Lower leg skin (tissue), 4 donors: ENCODE data around the gene LYAR. TPM values are rescaled to one million over a fixed set of nuclear protein-coding genes. Genes with fewer than 3 reads are reported as not detected.
"Not testable (repeated sequence)": the region's sequence is repeated elsewhere in the genome, so short reads cannot be mapped to it uniquely, and the experiment has no call there.

Experiments
- DNase-seq, 2 donors: peaks; one replicate each; pipeline ENCODE4 v3.0.0-alpha.2; 2019; ENCODE audit warnings: low spot score in 2 of 2
- H3K4me3 ChIP-seq: fragments of 200-600 bp; sonication (generic); 2 replicates; pipeline ENCODE4 v1.5.1; 2017; ENCODE audit warnings: mild to moderate bottlenecking, low read depth; ENCODE audit not compliant: poor library complexity, severe bottlenecking
- CTCF ChIP-seq, 3 donors: fragments of 450-650 bp; IDR thresholded peaks; one replicate each; pipeline ENCODE4 v1.5.1; 2016; ENCODE audit warnings: antibody characterized with exemption in 3 of 3, mild to moderate bottlenecking in 3 of 3, moderate library complexity in 2 of 3
- POLR2A ChIP-seq, 2 donors: fragments of 450-650 bp; IDR thresholded peaks; one replicate each; pipeline ENCODE4 v1.6.1; 2016 to 2017; ENCODE audit warnings: antibody characterized with exemption in 2 of 2, mild to moderate bottlenecking in 1 of 2, moderate library complexity in 1 of 2
- WGBS, 2 donors: methylation state at CpG; one replicate each; pipeline ENCODE4 v1.1.5; 2018; 5-methylcytosine and 5-hydroxymethylcytosine counted together
- intact Hi-C: fragments of 100-400 bp; cut with DNase I; formaldehyde crosslinking; loops from one replicate; pipeline ENCODE4 v1.15.0; 2023; ENCODE audit warnings: low total_unique reads
- total RNA-seq, 4 donors: library from RNA; depleted of rRNA; stranded (reverse); fragments of >200 nt; gene quantifications; one replicate each; pipeline ENCODE4 v1.1.0, GENCODE V29; 2016

The LYAR gene
- total RNA-seq, 4 donors from 2014 or later, result 5.9 to 13.2 (median 10.0) TPM

DNA sequence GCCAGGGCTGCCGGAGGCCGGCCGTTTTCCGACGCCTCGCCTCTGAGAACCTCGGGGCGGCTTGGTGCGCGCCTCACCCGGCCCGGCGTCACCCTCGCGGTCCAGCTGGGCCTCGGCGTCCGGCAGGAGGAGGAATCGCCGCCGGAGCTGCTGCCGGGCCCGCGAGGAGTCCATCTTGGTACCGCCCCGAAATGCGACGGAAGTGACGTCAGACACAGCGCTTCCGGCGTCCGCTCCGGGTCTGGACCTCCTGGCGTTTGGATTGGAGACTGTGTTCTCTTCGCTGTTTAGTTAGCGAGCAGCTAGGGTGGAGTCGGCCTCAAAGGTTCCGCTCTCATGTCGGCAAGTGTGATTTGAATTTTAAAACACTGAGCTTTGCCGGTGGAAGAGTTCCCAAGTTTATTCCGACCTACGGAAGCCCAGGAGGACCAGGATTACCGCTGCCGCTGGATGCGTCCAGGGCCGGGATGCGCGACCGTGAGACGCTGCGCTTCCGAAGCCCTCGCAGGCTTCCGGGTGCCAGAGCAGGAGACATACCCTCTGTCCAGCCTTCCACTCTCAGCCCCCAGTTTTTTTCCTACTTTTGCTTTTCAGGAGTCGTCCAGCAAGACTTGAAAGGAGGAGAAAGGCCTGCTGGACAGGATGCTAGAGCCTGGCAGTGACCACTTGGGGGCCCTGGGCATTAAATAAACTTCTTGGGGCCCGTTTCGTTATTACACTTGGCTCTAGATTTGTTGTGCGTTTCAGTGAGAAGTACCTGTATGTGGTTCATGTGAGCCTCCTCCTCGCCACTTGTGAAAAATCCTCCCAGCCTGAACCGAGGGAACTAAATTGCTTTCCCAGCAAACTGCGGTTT is 41.7 kb downstream of the LYAR start, which contains the start of gene TMEM128:
TSS of gene TMEM128 (minus strand) at position 195 of the 856 bp plus-strand sequence. CDS start at position 174, 21 bp downstream.
- no peak for TF ChIP-seq CTCF (IDR thresholded peaks at IDR 0.05)
- peak in 1 of 2 donors; percentile 43 for TF ChIP-seq POLR2A (IDR thresholded peaks at IDR 0.05)
- intact Hi-C loops, result no loop called here
- H3K4me3 ChIP-seq, result peak within 1 kb of the TSS; percentile 79
- peak; percentile 92 to 98 for DNase-seq
- 1 to 2% methylated on average over 43 to 61 of the region's 62 CpGs for WGBS, 2 donors

DNA sequence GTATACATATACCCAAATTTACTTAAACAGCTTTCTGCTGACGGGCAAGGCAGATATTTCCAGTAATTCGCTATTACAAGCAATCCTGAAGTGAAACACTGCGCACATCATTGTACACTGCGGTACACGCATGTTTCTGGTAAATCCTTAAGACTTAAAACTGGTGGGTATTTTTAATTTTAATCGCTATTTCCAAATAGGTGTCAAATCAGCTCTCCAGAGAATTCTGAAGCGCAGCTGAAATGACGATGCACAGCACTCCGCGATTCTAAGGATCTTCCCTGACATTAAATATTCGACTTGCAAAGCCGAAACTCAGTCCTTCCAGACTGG is 42.3 kb downstream of the LYAR start:
- WGBS, 2 donors, result 0 to 1% methylated on average over 12 of the region's 12 CpGs
- peak overlapping the region; percentile 79 for H3K4me3 ChIP-seq
- no peak for DNase-seq
- intact Hi-C loops, result no loop called here
- TF ChIP-seq POLR2A (IDR thresholded peaks at IDR 0.05) (no peak), CTCF (IDR thresholded peaks at IDR 0.05) (no peak)

- DNase-seq, result no peak
- H3K4me3 ChIP-seq, result no peak overlapping the region
- WGBS, 2 donors, result 97 to 100% methylated on average over 1 of the region's 1 CpG
- TF ChIP-seq POLR2A (IDR thresholded peaks at IDR 0.05), result no peak
- TF ChIP-seq CTCF (IDR thresholded peaks at IDR 0.05), result no peak
- intact Hi-C loops, result no loop called here
Measured at GRCh38 chr4:4245172-4245571, 44.8 kb downstream of the LYAR start.

GRCh38 chr4:4239551-4239950 is 50.4 kb downstream of the LYAR start:
- intact Hi-C loops, result loop anchor here (10.0 kb wide), 1 partner anchor 1015 kb away; no protein-coding TSS in a partner anchor
- WGBS, 2 donors, result 84 to 93% methylated on average over 3 of the region's 3 CpGs

DNA sequence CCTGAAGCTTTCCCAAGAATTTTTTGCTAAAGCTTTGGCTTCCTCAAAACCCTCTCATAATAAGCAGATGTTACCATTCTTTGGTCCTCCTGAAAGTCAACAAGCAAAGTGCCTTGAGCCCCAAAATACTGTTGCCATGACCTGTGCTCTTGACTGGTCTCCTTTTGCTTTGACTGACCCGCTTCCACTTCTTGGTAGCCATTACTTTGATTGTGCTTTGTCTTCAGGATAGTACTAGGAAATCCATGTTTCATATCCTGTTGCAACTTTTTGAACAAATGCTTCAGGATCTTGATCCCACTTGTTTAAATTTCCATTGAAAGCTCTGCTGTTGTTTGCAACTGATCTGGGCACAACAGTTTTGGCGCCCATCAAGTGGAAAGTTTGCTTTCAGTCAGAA is 56.3 kb downstream of the LYAR start:
- intact Hi-C loops, result loop anchor here (10.0 kb wide), 1 partner anchor 1021 kb away; no protein-coding TSS in a partner anchor
- DNase-seq, result no peak
- TF ChIP-seq POLR2A (IDR thresholded peaks at IDR 0.05), result no peak
- no peak for TF ChIP-seq CTCF (IDR thresholded peaks at IDR 0.05)
- WGBS, 2 donors, result 97 to 100% methylated on average over 2 of the region's 2 CpGs
- H3K4me3 ChIP-seq, result no peak overlapping the region

More at GRCh38 chr4:4239551-4239950, 50.4 kb downstream of the LYAR start:
- H3K4me3 ChIP-seq, DNase-seq: not testable (repeated sequence)

DNA sequence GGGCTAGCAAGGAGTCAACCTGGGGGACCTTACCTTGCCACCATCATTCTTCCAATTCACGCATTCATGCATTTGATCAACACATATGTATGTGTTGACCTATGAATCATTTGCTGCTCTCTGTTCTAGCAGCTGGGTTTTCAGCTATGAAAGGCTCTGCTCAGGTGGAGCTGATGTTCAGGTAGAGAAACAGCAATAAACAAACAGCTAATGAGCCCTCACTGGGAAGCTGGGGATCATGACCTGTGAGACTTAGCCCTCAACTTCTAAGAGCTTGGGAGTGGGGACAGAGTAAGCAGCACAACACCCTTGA is 61.6 kb downstream of the LYAR start:
- WGBS, 2 donors, result 70 to 76% methylated on average over 1 of the region's 1 CpG
- DNase-seq, result no peak
- intact Hi-C loops, result no loop called here

More for the DNA sequence above, 61.6 kb downstream of the LYAR start:
- H3K4me3 ChIP-seq, result no peak overlapping the region
- TF ChIP-seq CTCF (IDR thresholded peaks at IDR 0.05) (no peak), POLR2A (IDR thresholded peaks at IDR 0.05) (no peak)
